ENCODE results near the gene MFSD2A.

The MFSD2A gene

GRCh38 chr1:39987869-39988268 lies 32.9 kb downstream of the MFSD2A start:
- TF ChIP-seq PATZ1 (CRISPR knock-in tag; IDR thresholded peaks at IDR 0.05; ENCODE audit: borderline replicate concordance) (no peak), ZNF70 (CRISPR knock-in tag; IDR thresholded peaks at IDR 0.05) (no peak), CSRNP3 (CRISPR knock-in tag; IDR thresholded peaks at IDR 0.05) (no peak), ISL1 (CRISPR knock-in tag; IDR thresholded peaks at IDR 0.05) (no peak), TOX (CRISPR knock-in tag; IDR thresholded peaks at IDR 0.05; ENCODE audit: borderline replicate concordance) (no peak), ESRRG (CRISPR knock-in tag; IDR thresholded peaks at IDR 0.05) (no peak), PPARA (CRISPR knock-in tag; IDR thresholded peaks at IDR 0.05; ENCODE audit: borderline replicate concordance) (no peak), TCF4 (CRISPR knock-in tag; IDR thresholded peaks at IDR 0.05; ENCODE audit: borderline replicate concordance) (no peak), CSDC2 (CRISPR knock-in tag; IDR thresholded peaks at IDR 0.05) (no peak), ZNF565 (CRISPR knock-in tag; conservative IDR thresholded peaks at IDR 0.05; ENCODE audit: low read depth) (no peak), POU6F1 (CRISPR knock-in tag; IDR thresholded peaks at IDR 0.05; ENCODE audit: borderline replicate concordance, low read depth) (no peak)
- no peak for ATAC-seq

GRCh38 chr1:39988618-39989343 lies 33.8 kb downstream of the MFSD2A start:
- no peak for ATAC-seq
- TF ChIP-seq TCF4 (CRISPR knock-in tag; IDR thresholded peaks at IDR 0.05; ENCODE audit: borderline replicate concordance) (no peak), CSDC2 (CRISPR knock-in tag; IDR thresholded peaks at IDR 0.05) (no peak), ZNF70 (CRISPR knock-in tag; IDR thresholded peaks at IDR 0.05) (no peak), OSR1 (CRISPR knock-in tag; IDR thresholded peaks at IDR 0.05) (no peak), CREB5 (CRISPR knock-in tag; IDR thresholded peaks at IDR 0.05; ENCODE audit: low read depth) (no peak), ESRRG (CRISPR knock-in tag; IDR thresholded peaks at IDR 0.05) (no peak), POU6F1 (CRISPR knock-in tag; IDR thresholded peaks at IDR 0.05; ENCODE audit: borderline replicate concordance, low read depth) (no peak), PPARA (CRISPR knock-in tag; IDR thresholded peaks at IDR 0.05; ENCODE audit: borderline replicate concordance) (no peak), ZFP30 (CRISPR knock-in tag; IDR thresholded peaks at IDR 0.05) (no peak), ISL1 (CRISPR knock-in tag; IDR thresholded peaks at IDR 0.05) (no peak), CSRNP3 (CRISPR knock-in tag; IDR thresholded peaks at IDR 0.05) (no peak), ARNTL (CRISPR knock-in tag; IDR thresholded peaks at IDR 0.05; ENCODE audit: borderline replicate concordance, low read depth) (no peak), TSHZ2 (CRISPR knock-in tag; IDR thresholded peaks at IDR 0.05) (no peak), TOX (CRISPR knock-in tag; IDR thresholded peaks at IDR 0.05; ENCODE audit: borderline replicate concordance) (no peak), SNAI2 (CRISPR knock-in tag; IDR thresholded peaks at IDR 0.05) (no peak), GLIS3 (CRISPR knock-in tag; IDR thresholded peaks at IDR 0.05) (no peak), ZNF565 (CRISPR knock-in tag; conservative IDR thresholded peaks at IDR 0.05; ENCODE audit: low read depth) (no peak), ZFP3 (CRISPR knock-in tag; IDR thresholded peaks at IDR 0.05) (no peak), ZNF8 (CRISPR knock-in tag; IDR thresholded peaks at IDR 0.05) (no peak)
